Right atrium auricular region (tissue), 2 donors: ENCODE measurements around the gene INPP5J. TPM values are rescaled to one million over a fixed set of nuclear protein-coding genes. Genes with fewer than 3 reads are reported as not detected.

Experiments
- DNase-seq: peaks from one replicate; pipeline ENCODE4 v3.0.0-alpha.2; 2019; ENCODE audit warnings: low spot score
- H3K27ac ChIP-seq, 2 donors: fragments of 200-600 bp; sonication (generic); 1 replicate in 1 of 2; 2 replicates in 1 of 2; pipeline ENCODE4 v1.5.1; 2016 to 2019
- H3K27me3 ChIP-seq, 2 donors: fragments of 200-600 bp; sonication (generic); one replicate each; pipeline versions ENCODE4 v1.5.1 to v1.6.0; 2017 to 2019
- H3K36me3 ChIP-seq: fragments of 200-600 bp; sonication (generic); one replicate; pipeline ENCODE4 v1.5.1; 2016
- H3K4me1 ChIP-seq, 2 donors: fragments of 200-600 bp; sonication (generic); one replicate each; pipeline versions ENCODE4 v1.5.1 to v1.6.0; 2017 to 2019
- H3K4me3 ChIP-seq, 2 donors: fragments of 200-600 bp; sonication (generic); 1 replicate in 1 of 2; 2 replicates in 1 of 2; pipeline ENCODE4 v1.5.1; 2017 to 2019; ENCODE audit warnings: mild to moderate bottlenecking in 1 of 2, moderate library complexity in 1 of 2
- H3K9me3 ChIP-seq, 2 donors: fragments of 200-600 bp; sonication (generic); one replicate each; pipeline ENCODE4 v1.5.1; 2019
- CTCF ChIP-seq, 2 donors: fragments of 200-600 bp; sonication (generic); IDR thresholded peaks; one replicate each; pipeline ENCODE4 v1.5.1; 2019; ENCODE audit warnings: antibody characterized with exemption in 2 of 2
- total RNA-seq, 2 donors: library from RNA; depleted of rRNA; stranded (reverse); fragments of >200 nt; gene quantifications; one replicate each; pipeline ENCODE4 v1.1.0, GENCODE V29; 2016

Gene INPP5J
- total RNA-seq, 2 donors from 2014 or later = 17.6 to 26.3 TPM

GRCh38 chr22:31099841-31100761 is 22.7 kb upstream of the INPP5J start:
- Histone ChIP-seq H3K9me3 (no peaks in the 10 kb centered on the region), H3K4me1 (peaks cover 0 to 37% of the 10 kb centered on the region in 2 donors), H3K27me3 (no peaks in the 10 kb centered on the region), H3K27ac (peak overlapping the region; percentile 28 to 34), H3K36me3 (peaks cover 79% of the 10 kb centered on the region), H3K4me3 (no peak overlapping the region)
- no peak for DNase-seq
- no peak for TF ChIP-seq CTCF (IDR thresholded peaks at IDR 0.05)

GRCh38 chr22:31100762-31101525 is 21.8 kb upstream of the INPP5J start:
- H3K36me3 ChIP-seq = peaks cover 70% of the 10 kb centered on the region
- DNase-seq = no peak
- peaks cover 0 to 44% of the 10 kb centered on the region in 2 donors for H3K4me1 ChIP-seq

GRCh38 chr22:31102441-31103081 is 20.2 kb upstream of the INPP5J start:
- Histone ChIP-seq H3K27me3 (no peaks in the 10 kb centered on the region), H3K4me3 (no peak overlapping the region), H3K27ac (peak overlapping the region; percentile 63 to 80), H3K9me3 (no peaks in the 10 kb centered on the region), H3K4me1 (peaks cover 0 to 55% of the 10 kb centered on the region in 2 donors), H3K36me3 (peaks cover 54% of the 10 kb centered on the region)
- DNase-seq = peak; percentile 94
- TF ChIP-seq CTCF (IDR thresholded peaks at IDR 0.05) = no peak

More at GRCh38 chr22:31100762-31101525, 21.8 kb upstream of the INPP5J start:
- no peak overlapping the region for H3K27ac ChIP-seq
- no peaks in the 10 kb centered on the region for H3K27me3 ChIP-seq
- H3K9me3 ChIP-seq = no peaks in the 10 kb centered on the region
- no peak overlapping the region for H3K4me3 ChIP-seq
- no peak for TF ChIP-seq CTCF (IDR thresholded peaks at IDR 0.05)

GRCh38 chr22:31103111-31103510 is 19.7 kb upstream of the INPP5J start:
- peaks cover 48% of the 10 kb centered on the region for H3K36me3 ChIP-seq

More at GRCh38 chr22:31103111-31103510, 19.7 kb upstream of the INPP5J start:
- Histone ChIP-seq H3K4me1 (peaks cover 0 to 53% of the 10 kb centered on the region in 2 donors), H3K27ac (peak overlapping the region; percentile 63 to 80), H3K9me3 (no peaks in the 10 kb centered on the region), H3K4me3 (no peak overlapping the region), H3K27me3 (no peaks in the 10 kb centered on the region)
- TF ChIP-seq CTCF (IDR thresholded peaks at IDR 0.05) = no peak
- no peak for DNase-seq
